Type B pancreatic cell (in vitro differentiated cells): ENCODE data around the gene MEGF11. TPM values are rescaled to one million over a fixed set of nuclear protein-coding genes. Genes with fewer than 3 reads are reported as not detected.

Experiments used
- DNase-seq: peaks from one replicate; pipeline ENCODE4 v3.0.0; 2021; ENCODE audit warnings: mixed read lengths; ENCODE audit not compliant: unreplicated experiment; ENCODE audit errors: extremely low spot score
- H3K27ac Mint-ChIP-seq: 2 replicates; pipeline ENCODE4 v1.8.0; 2021; ENCODE audit warnings: mild to moderate bottlenecking, mixed read lengths
- H3K27me3 Mint-ChIP-seq: 2 replicates; pipeline ENCODE4 v1.8.0; 2021; ENCODE audit warnings: mixed read lengths
- H3K36me3 Mint-ChIP-seq: 2 replicates; pipeline ENCODE4 v1.8.0; 2021; ENCODE audit warnings: mixed read lengths
- H3K4me1 Mint-ChIP-seq: one replicate; pipeline ENCODE4 v1.8.0; 2021; ENCODE audit warnings: mixed read lengths; ENCODE audit not compliant: unreplicated experiment
- H3K4me3 Mint-ChIP-seq: 2 replicates; pipeline ENCODE4 v1.8.0; 2021; ENCODE audit warnings: mild to moderate bottlenecking, mixed read lengths
- H3K9me3 Mint-ChIP-seq: 2 replicates; pipeline ENCODE4 v1.8.0; 2021; ENCODE audit warnings: mixed read lengths
- CTCF ChIP-seq: fragments of 200-600 bp; sonication (generic); conservative IDR thresholded peaks from 2 replicates; pipeline ENCODE4 v1.5.0; 2021; ENCODE audit warnings: antibody characterized with exemption, mild to moderate bottlenecking
- total RNA-seq: library from RNA; stranded (reverse); gene quantifications from 2 replicates; pipeline ENCODE4 v1.2.1, GENCODE V29; 2021; ENCODE audit warnings: low replicate concordance

Gene MEGF11
- total RNA-seq, 1 donor from 2014 or later, result 3.3 TPM

- no peaks in the 10 kb centered on the region for H3K9me3 Mint-ChIP-seq
- no peaks in the 10 kb centered on the region for H3K36me3 Mint-ChIP-seq
- no peak overlapping the region for H3K27ac Mint-ChIP-seq
- no peaks in the 10 kb centered on the region for H3K27me3 Mint-ChIP-seq
- no peak for DNase-seq
- no peak for TF ChIP-seq CTCF
- peaks cover 8% of the 10 kb centered on the region for H3K4me1 Mint-ChIP-seq
- H3K4me3 Mint-ChIP-seq, result no peak overlapping the region
Observed at GRCh38 chr15:65912235-65912634, 341.3 kb downstream of the MEGF11 start.

- no peak overlapping the region for H3K27ac Mint-ChIP-seq
- no peak for DNase-seq
- no peak overlapping the region for H3K4me3 Mint-ChIP-seq
- peaks cover 8% of the 10 kb centered on the region for H3K36me3 Mint-ChIP-seq
- no peaks in the 10 kb centered on the region for H3K27me3 Mint-ChIP-seq
- TF ChIP-seq CTCF, result no peak
- H3K4me1 Mint-ChIP-seq, result peaks cover 13% of the 10 kb centered on the region
- no peaks in the 10 kb centered on the region for H3K9me3 Mint-ChIP-seq
Observed at GRCh38 chr15:65910341-65910740, 343.2 kb downstream of the MEGF11 start.

- Mint-ChIP-seq H3K27ac (no peak overlapping the region), H3K9me3 (no peaks in the 10 kb centered on the region), H3K4me3 (no peak overlapping the region), H3K4me1 (peaks cover 13% of the 10 kb centered on the region), H3K27me3 (no peaks in the 10 kb centered on the region), H3K36me3 (peaks cover 8% of the 10 kb centered on the region)
- TF ChIP-seq CTCF, result no peak
- no peak for DNase-seq
Observed at GRCh38 chr15:65909831-65910230, 343.7 kb downstream of the MEGF11 start.

- DNase-seq, result no peak
- no peak overlapping the region for H3K27ac Mint-ChIP-seq
- H3K4me3 Mint-ChIP-seq, result no peak overlapping the region
- H3K36me3 Mint-ChIP-seq, result peaks cover 11% of the 10 kb centered on the region
- peaks cover 16% of the 10 kb centered on the region for H3K4me1 Mint-ChIP-seq
- H3K27me3 Mint-ChIP-seq, result no peaks in the 10 kb centered on the region
- no peak for TF ChIP-seq CTCF
- no peaks in the 10 kb centered on the region for H3K9me3 Mint-ChIP-seq
Observed at GRCh38 chr15:65908876-65909275, 344.7 kb downstream of the MEGF11 start.

GRCh38 chr15:65907661-65908060 lies 345.9 kb downstream of the MEGF11 start:
- H3K4me1 Mint-ChIP-seq, result peaks cover 29% of the 10 kb centered on the region
- TF ChIP-seq CTCF, result no peak
- H3K27me3 Mint-ChIP-seq, result no peaks in the 10 kb centered on the region
- no peak for DNase-seq
- H3K36me3 Mint-ChIP-seq, result peaks cover 15% of the 10 kb centered on the region
- H3K27ac Mint-ChIP-seq, result no peak overlapping the region
- H3K4me3 Mint-ChIP-seq, result no peak overlapping the region
- H3K9me3 Mint-ChIP-seq, result no peaks in the 10 kb centered on the region

- no peak for DNase-seq
- peaks cover 40% of the 10 kb centered on the region for H3K4me1 Mint-ChIP-seq
- peaks cover 22% of the 10 kb centered on the region for H3K36me3 Mint-ChIP-seq
- peak overlapping the region; percentile 92 for H3K27ac Mint-ChIP-seq
- peak overlapping the region; percentile 51 for H3K4me3 Mint-ChIP-seq
- no peaks in the 10 kb centered on the region for H3K27me3 Mint-ChIP-seq
- TF ChIP-seq CTCF, result no peak
- H3K9me3 Mint-ChIP-seq, result no peaks in the 10 kb centered on the region
Observed at GRCh38 chr15:65906396-65906795, 347.2 kb downstream of the MEGF11 start.
